Mesendoderm (in vitro differentiated cells): Measurements from ENCODE around the gene NOL12.

Experiments
- DNase-seq: peaks from one replicate; pipeline ENCODE4 v3.0.0; 2013
- H2AK5ac ChIP-seq: 2 replicates; pipeline ENCODE4 v1.6.1; 2013; ENCODE audit warnings: low read length, inconsistent platforms
- H2BK120ac ChIP-seq: 2 replicates; pipeline ENCODE4 v1.6.1; 2013; ENCODE audit warnings: low read depth, mild to moderate bottlenecking, low read length, moderate library complexity, mixed read lengths
- H2BK15ac ChIP-seq: replicated peaks from 2 replicates; pipeline ENCODE4 v1.6.1; 2013; ENCODE audit warnings: low read depth, mild to moderate bottlenecking, moderate library complexity
- H2BK5ac ChIP-seq: 2 replicates; pipeline ENCODE4 v1.6.1; 2013; ENCODE audit warnings: low read length, inconsistent platforms
- H3K18ac ChIP-seq: 2 replicates; pipeline ENCODE4 v1.6.1; 2013; ENCODE audit warnings: mild to moderate bottlenecking, low read length, mixed read lengths
- H3K23ac ChIP-seq: one replicate; pipeline ENCODE4 v1.6.1; 2013; ENCODE audit warnings: low read length
- H3K27ac ChIP-seq: 2 replicates; pipeline ENCODE4 v1.5.1; 2013; ENCODE audit warnings: low read depth, mild to moderate bottlenecking, inconsistent platforms, low read length, moderate library complexity
- H3K27me3 ChIP-seq: 2 replicates; pipeline ENCODE4 v1.6.1; 2013; ENCODE audit warnings: low read length, control low read depth, mild to moderate bottlenecking, inconsistent platforms; ENCODE audit not compliant: insufficient read depth, poor library complexity
- H3K36me3 ChIP-seq: 2 replicates; pipeline ENCODE4 v1.6.1; 2013; ENCODE audit warnings: low read length, inconsistent platforms; ENCODE audit not compliant: control insufficient read depth, insufficient read depth
- H3K4ac ChIP-seq: one replicate; pipeline ENCODE4 v1.6.1; 2013; ENCODE audit warnings: low read depth, mild to moderate bottlenecking, low read length, moderate library complexity
- H3K4me1 ChIP-seq: 2 replicates; pipeline ENCODE4 v1.6.1; 2013; ENCODE audit warnings: low read depth, low read length, inconsistent platforms; ENCODE audit not compliant: control insufficient read depth
- H3K4me2 ChIP-seq: 2 replicates; pipeline ENCODE4 v1.6.1; 2013; ENCODE audit warnings: low read length
- H3K4me3 ChIP-seq: 2 replicates; pipeline ENCODE4 v1.5.1; 2013; ENCODE audit warnings: mild to moderate bottlenecking, low read length
- H3K56ac ChIP-seq: one replicate; pipeline ENCODE4 v1.6.1; 2013; ENCODE audit warnings: low read length
- H3K79me1 ChIP-seq: 2 replicates; pipeline ENCODE4 v1.6.1; 2013; ENCODE audit warnings: low read length, inconsistent platforms
- H3K79me2 ChIP-seq: 2 replicates; pipeline ENCODE4 v1.6.1; 2013; ENCODE audit warnings: mild to moderate bottlenecking, low read length; ENCODE audit not compliant: control insufficient read depth, insufficient read depth
- H3K9ac ChIP-seq: 2 replicates; pipeline ENCODE4 v1.6.1; 2013; ENCODE audit warnings: low read length, inconsistent platforms
- H4K5ac ChIP-seq: one replicate; pipeline ENCODE4 v1.6.1; 2013; ENCODE audit warnings: low read length
- H4K8ac ChIP-seq: one replicate; pipeline ENCODE4 v1.6.1; 2013; ENCODE audit warnings: low read depth, mild to moderate bottlenecking, control low read depth, low read length, moderate library complexity
- WGBS: extraction: QIAGEN DNeasy Blood & Tissue Kit; methylation state at CpG from one replicate; pipeline ENCODE4 v1.1.7; 2013; ENCODE audit warnings: low lambda C conversion rate, missing lambda C conversion rate; ENCODE audit not compliant: insufficient coverage; ENCODE audit errors: extremely low coverage; 5-methylcytosine and 5-hydroxymethylcytosine counted together

The NOL12 gene

GRCh38 chr22:37676736-37677492 lies 9.2 kb upstream of the NOL12 start:
- H3K27me3 ChIP-seq: no peaks in the 10 kb centered on the region
- no peaks in the 10 kb centered on the region for H3K4me1 ChIP-seq
- no peaks in the 10 kb centered on the region for H3K79me2 ChIP-seq
- H3K27ac ChIP-seq: peak overlapping the region; percentile 32
- H2AK5ac ChIP-seq: no peak overlapping the region
- no peak overlapping the region for H3K23ac ChIP-seq
- no peak overlapping the region for H4K8ac ChIP-seq
- H3K4me2 ChIP-seq: peak overlapping the region; percentile 87
- peak; percentile 98 for DNase-seq
- no peak overlapping the region for H4K5ac ChIP-seq
- H2BK120ac ChIP-seq: no peak overlapping the region
- peak overlapping the region; percentile 82 for H3K56ac ChIP-seq
- peaks cover 1% of the 10 kb centered on the region for H3K36me3 ChIP-seq
- peak overlapping the region; percentile 71 for H3K9ac ChIP-seq
- no CpG with 5 or more reads among the region's 42 CpGs for WGBS
- peak overlapping the region; percentile 75 for H3K4ac ChIP-seq
- no peaks in the 10 kb centered on the region for H3K79me1 ChIP-seq
- no peak overlapping the region for H2BK15ac ChIP-seq
- H3K4me3 ChIP-seq: peak overlapping the region; percentile 35
- peak overlapping the region; percentile 15 for H3K18ac ChIP-seq
- no peak overlapping the region for H2BK5ac ChIP-seq

- no peaks in the 10 kb centered on the region for H3K79me1 ChIP-seq
- peak overlapping the region; percentile 82 for H3K56ac ChIP-seq
- H4K5ac ChIP-seq: no peak overlapping the region
- H2BK120ac ChIP-seq: no peak overlapping the region
- no peak overlapping the region for H3K27ac ChIP-seq
- DNase-seq: no peak
- H3K4me1 ChIP-seq: no peaks in the 10 kb centered on the region
- no peaks in the 10 kb centered on the region for H3K79me2 ChIP-seq
- no peaks in the 10 kb centered on the region for H3K27me3 ChIP-seq
- peak overlapping the region; percentile 58 for H3K9ac ChIP-seq
- no peak overlapping the region for H2AK5ac ChIP-seq
- no CpG with 5 or more reads among the region's 15 CpGs for WGBS
- no peak overlapping the region for H2BK15ac ChIP-seq
- H2BK5ac ChIP-seq: no peak overlapping the region
- H3K36me3 ChIP-seq: peaks cover 1% of the 10 kb centered on the region
- no peak overlapping the region for H3K23ac ChIP-seq
- H3K4me2 ChIP-seq: peak overlapping the region; percentile 87
- H3K18ac ChIP-seq: no peak overlapping the region
- no peak overlapping the region for H4K8ac ChIP-seq
- H3K4me3 ChIP-seq: no peak overlapping the region
- H3K4ac ChIP-seq: no peak overlapping the region
These were observed 8.6 kb upstream of the NOL12 start for GRCh38 chr22:37677493-37677974.

- Histone ChIP-seq H3K27me3 (no peaks in the 10 kb centered on the region), H4K8ac (no peak overlapping the region), H3K23ac (no peak overlapping the region), H3K79me1 (no peaks in the 10 kb centered on the region), H3K56ac (no peak overlapping the region), H3K4ac (no peak overlapping the region), H3K4me1 (no peaks in the 10 kb centered on the region), H3K9ac (no peak overlapping the region), H2AK5ac (no peak overlapping the region), H3K18ac (no peak overlapping the region), H3K4me3 (no peak overlapping the region), H3K4me2 (no peak overlapping the region), H2BK15ac (no peak overlapping the region), H3K36me3 (peaks cover 1% of the 10 kb centered on the region), H3K27ac (peak overlapping the region; percentile 25), H2BK5ac (no peak overlapping the region), H3K79me2 (no peaks in the 10 kb centered on the region), H4K5ac (no peak overlapping the region), H2BK120ac (no peak overlapping the region)
- DNase-seq: no peak
- no CpG with 5 or more reads among the region's 18 CpGs for WGBS
These were observed 7.8 kb upstream of the NOL12 start for GRCh38 chr22:37678372-37678771.

GRCh38 chr22:37679670-37680069 lies 6.5 kb upstream of the NOL12 start:
- no peaks in the 10 kb centered on the region for H3K4me1 ChIP-seq
- H3K27me3 ChIP-seq: no peaks in the 10 kb centered on the region
- H3K27ac ChIP-seq: no peak overlapping the region
- H4K8ac ChIP-seq: no peak overlapping the region
- no peak overlapping the region for H2BK5ac ChIP-seq
- no peak overlapping the region for H4K5ac ChIP-seq
- no peak overlapping the region for H3K23ac ChIP-seq
- H3K79me1 ChIP-seq: no peaks in the 10 kb centered on the region
- H2BK15ac ChIP-seq: no peak overlapping the region
- H3K36me3 ChIP-seq: peaks cover 1% of the 10 kb centered on the region
- H3K4ac ChIP-seq: no peak overlapping the region
- H3K79me2 ChIP-seq: no peaks in the 10 kb centered on the region
- H2BK120ac ChIP-seq: no peak overlapping the region
- H2AK5ac ChIP-seq: no peak overlapping the region
- no peak for DNase-seq
- no peak overlapping the region for H3K9ac ChIP-seq
- no peak overlapping the region for H3K18ac ChIP-seq
- H3K4me3 ChIP-seq: no peak overlapping the region
- H3K56ac ChIP-seq: peak overlapping the region; percentile 42
- no peak overlapping the region for H3K4me2 ChIP-seq
- no CpG with 5 or more reads among the region's 8 CpGs for WGBS

GRCh38 chr22:37680191-37680851 lies 5.8 kb upstream of the NOL12 start:
- no peak overlapping the region for H2BK120ac ChIP-seq
- no peak overlapping the region for H3K4me3 ChIP-seq
- H3K36me3 ChIP-seq: peaks cover 1% of the 10 kb centered on the region
- H4K8ac ChIP-seq: no peak overlapping the region
- H3K27ac ChIP-seq: no peak overlapping the region
- H2BK15ac ChIP-seq: no peak overlapping the region
- H3K9ac ChIP-seq: no peak overlapping the region
- H3K4ac ChIP-seq: no peak overlapping the region
- H3K56ac ChIP-seq: no peak overlapping the region
- no peaks in the 10 kb centered on the region for H3K79me1 ChIP-seq
- no peak overlapping the region for H3K18ac ChIP-seq
- no peak overlapping the region for H3K23ac ChIP-seq
- no peak overlapping the region for H4K5ac ChIP-seq
- H3K27me3 ChIP-seq: no peaks in the 10 kb centered on the region
- H2AK5ac ChIP-seq: no peak overlapping the region
- H3K4me2 ChIP-seq: no peak overlapping the region
- DNase-seq: no peak
- H2BK5ac ChIP-seq: no peak overlapping the region
- H3K79me2 ChIP-seq: no peaks in the 10 kb centered on the region
- no CpG with 5 or more reads among the region's 7 CpGs for WGBS
- no peaks in the 10 kb centered on the region for H3K4me1 ChIP-seq
